Activated CD4-positive, alpha-beta T cell treated with anti-CD3 and anti-CD28 coated beads, Interleukin-2, Interleukin-4, amounts not matched to agents 100 ng/mL and 50 ng/mL, durations not matched to agents 16 hours and 8 hours (primary cell): ENCODE measurements around the gene FBXW5.
A peak's percentile ranks its signal among the peaks of the same experiment; 100 is the strongest.

Source experiments
- DNase-seq: peaks from one replicate; pipeline ENCODE4 v3.0.0-alpha.2; 2020; ENCODE audit warnings: low spot score

FBXW5 gene

GRCh38 chr9:136906266-136906665 lies 38.3 kb downstream of the FBXW5 start:
- no peak for DNase-seq

GRCh38 chr9:136903041-136903554 lies 41.4 kb downstream of the FBXW5 start:
- DNase-seq = no peak

- DNase-seq = peak; percentile 91
Observed at GRCh38 chr9:136902259-136902821, 42.2 kb downstream of the FBXW5 start.

DNA sequence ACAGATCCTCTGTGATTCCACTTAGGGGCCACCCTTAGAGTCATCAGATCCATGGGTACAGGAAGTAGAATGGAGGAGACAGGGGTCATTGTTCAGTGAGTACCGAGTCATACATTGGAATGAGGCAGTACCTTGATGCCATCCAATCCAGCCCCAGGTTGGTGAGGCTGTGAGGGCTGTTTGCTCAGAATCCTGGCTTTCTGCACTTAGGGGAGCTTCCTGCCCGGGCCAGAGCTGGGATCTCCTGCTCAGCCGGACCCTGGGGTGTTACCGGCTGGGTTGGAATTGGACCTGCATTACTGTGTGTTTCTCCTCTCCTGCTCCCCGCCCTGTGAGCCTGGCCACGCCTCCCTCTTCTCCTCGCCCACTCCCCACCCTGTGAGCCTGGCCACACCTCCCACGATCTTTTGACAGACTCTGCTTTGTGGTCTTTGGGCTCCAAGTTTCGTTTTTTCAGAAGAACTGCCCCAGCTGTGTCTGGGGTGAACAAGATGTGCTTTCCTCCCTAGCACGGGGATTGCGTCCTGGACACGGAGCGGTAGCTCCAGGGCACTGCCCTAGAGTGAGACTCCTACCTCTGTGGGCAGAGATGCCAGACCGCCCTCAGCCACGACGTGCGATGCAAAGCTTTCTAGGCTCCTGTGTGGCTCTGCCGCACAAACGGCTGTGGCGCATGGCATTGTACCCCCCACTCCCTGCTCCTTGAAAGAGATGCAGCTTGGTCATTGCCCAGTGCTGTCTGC lies 42.9 kb downstream of the FBXW5 start:
- DNase-seq = peak; percentile 80

DNA sequence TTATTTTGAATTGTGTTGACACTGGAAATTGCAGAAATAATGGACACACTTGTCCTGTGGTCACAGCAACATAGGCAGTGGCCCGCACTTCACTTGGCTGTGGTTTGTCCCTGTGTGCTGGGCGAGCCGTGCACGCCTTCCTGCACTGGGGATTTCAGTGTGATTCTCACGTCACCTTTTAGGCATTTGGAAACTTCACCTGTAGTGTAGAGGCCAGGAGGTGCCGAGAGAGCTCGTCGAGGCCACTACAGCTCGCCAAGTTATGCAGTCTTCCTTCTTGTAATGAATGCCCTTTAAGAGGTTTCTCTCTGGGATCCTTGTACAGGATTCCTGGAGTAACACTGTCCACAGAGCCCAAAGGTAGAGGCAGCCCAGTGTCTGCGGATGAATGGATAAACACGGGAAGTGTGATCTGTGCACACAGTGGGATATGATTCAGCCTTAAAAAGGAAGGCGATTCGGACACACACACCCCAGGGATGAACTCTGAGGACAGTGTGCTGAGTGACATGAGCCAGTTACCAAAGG lies 43.5 kb downstream of the FBXW5 start:
- DNase-seq = no peak

- DNase-seq = no peak
Observed at GRCh38 chr9:136900556-136900955, 44.0 kb downstream of the FBXW5 start.

DNA sequence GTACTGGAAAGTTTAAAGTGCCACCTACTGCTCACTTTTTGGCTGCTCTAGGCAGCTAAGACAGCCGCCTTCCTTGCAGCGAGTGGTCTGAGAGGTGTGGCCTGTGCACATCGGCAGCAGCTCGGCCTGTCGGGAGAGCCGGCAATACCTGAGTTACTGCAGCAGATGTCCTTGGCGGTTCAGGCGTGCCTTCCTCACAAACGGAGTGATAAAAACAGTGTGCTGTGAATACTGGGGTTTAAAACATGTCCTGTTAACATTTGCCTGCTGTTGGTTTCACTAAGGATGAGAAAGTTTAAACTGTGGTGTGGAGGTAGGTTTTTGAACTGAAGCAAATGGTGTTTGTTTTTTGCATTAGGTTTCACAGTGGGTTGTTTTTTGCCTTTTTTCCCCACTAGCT lies 45.3 kb downstream of the FBXW5 start:
- DNase-seq = no peak

DNA sequence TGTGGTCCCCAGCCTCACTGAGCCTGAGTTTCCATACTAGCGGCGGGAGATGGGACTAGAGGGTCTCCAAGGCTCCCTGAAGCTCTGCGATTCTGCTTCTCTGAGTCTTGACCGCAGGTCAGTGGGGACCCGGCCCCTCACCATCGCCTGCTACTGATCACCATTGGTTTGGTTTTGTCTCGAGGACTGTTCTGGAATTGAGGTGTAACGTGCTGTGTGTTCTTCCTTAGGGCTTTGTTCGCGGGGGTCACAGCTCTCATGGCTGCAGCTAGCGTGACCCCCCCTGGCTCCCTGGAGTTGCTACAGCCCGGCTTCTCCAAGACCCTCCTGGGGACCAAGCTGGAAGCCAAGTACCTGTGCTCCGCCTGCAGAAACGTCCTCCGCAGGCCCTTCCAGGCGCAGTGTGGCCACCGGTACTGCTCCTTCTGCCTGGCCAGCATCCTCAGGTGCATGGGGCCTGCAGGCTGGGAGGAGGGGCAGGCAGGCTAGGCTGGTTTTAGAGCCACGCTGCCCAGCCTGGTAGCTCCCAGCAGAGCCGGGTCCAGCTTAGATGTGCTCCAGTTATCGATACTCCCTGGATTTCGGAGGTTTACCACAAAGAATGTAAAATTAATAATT lies 45.9 kb downstream of the FBXW5 start:
- DNase-seq = no peak

DNA sequence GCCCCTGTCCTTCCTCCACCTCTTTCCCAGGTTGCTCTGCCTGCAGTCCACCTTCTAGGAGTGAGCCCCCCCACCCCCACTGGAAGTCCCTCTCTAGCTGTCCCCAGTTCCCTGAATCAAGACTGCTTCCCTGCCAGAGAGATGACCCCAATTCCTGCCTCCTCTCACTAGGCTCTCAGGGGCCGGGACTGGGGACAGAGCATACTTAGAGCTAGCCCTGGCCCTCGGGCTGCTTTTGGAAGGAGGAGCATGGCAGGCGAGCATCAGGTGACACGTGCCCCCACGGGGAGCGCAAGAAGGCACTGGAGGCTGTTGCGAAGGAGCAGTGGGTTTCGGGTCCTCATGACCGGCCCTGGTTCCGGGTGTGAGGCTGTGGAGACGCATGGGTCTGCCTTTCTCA lies 48.5 kb downstream of the FBXW5 start:
- DNase-seq = no peak

- no peak for DNase-seq
Observed at GRCh38 chr9:136890661-136891060, 53.9 kb downstream of the FBXW5 start.
